GM12878 (cell line): Measurements from ENCODE around the gene WFDC6. TPM values are rescaled to one million over a fixed set of nuclear protein-coding genes. Genes with fewer than 3 reads are reported as not detected.

ENCODE experiments used
- ATAC-seq: fragments of 200-7000 bp; cut with Tn5 transposase; 3 replicates; pipeline ENCODE4 v1.9.1; 2020; ENCODE audit warnings: mild to moderate bottlenecking, moderate library complexity
- BruUV-seq: library from RNA; stranded (reverse); fragments of 400-500 nt; replicated peaks from 2 replicates; lab custom pipeline; 2021; lab: Mats Ljungman, UMichigan
- CTCF ChIA-PET: fragments of 300-600 bp; sonication (Branson Sonifier 250); formaldehyde crosslinking; extraction: SDS; loops from one replicate; lab custom pipeline; 2021; ENCODE audit warnings: inconsistent platforms; lab: Yijun Ruan, JAX
- POLR2A ChIA-PET: fragments of 350-600 bp; formaldehyde crosslinking; extraction: SDS; loops from one replicate; lab custom pipeline; 2021; ENCODE audit warnings: inconsistent platforms; lab: Charles Lee
- RAD21 ChIA-PET: fragments of 300-600 bp; sonication (Branson Sonifier 250); formaldehyde crosslinking; loops from one replicate; lab custom pipeline; 2023; ENCODE audit warnings: antibody characterized with exemption; ENCODE audit not compliant: unreplicated experiment; lab: Charles Lee
- SMC1A ChIA-PET: fragments of 300-600 bp; sonication (Branson Sonifier 250); formaldehyde crosslinking; loops from one replicate; lab custom pipeline; 2023; ENCODE audit not compliant: unreplicated experiment, uncharacterized antibody; lab: Charles Lee
- DNase-seq: peaks from one replicate; pipeline ENCODE4 v3.0.0-alpha.2; 2011; ENCODE audit warnings: low read depth, low spot score
- FAIRE-seq: peaks from 3 replicates; lab custom pipeline; 2011; peaks lifted over from hg19 to GRCh38; lab: Jason Lieb, UNC
- H2AFZ ChIP-seq: 2 replicates; pipeline ENCODE4 v1.6.0; 2011; ENCODE audit warnings: low read depth, low read length, control low read depth; ENCODE audit not compliant: control insufficient read depth
- H3K27ac ChIP-seq: 2 replicates; pipeline ENCODE4 v1.5.1; 2011; ENCODE audit warnings: control low read depth; ENCODE audit not compliant: control insufficient read depth, insufficient read depth
- H3K27me3 ChIP-seq, 2 experiments: replicated peaks in 1 of 2; 2 replicates each; pipeline versions ENCODE4 v1.6.0 to v1.6.1; 2011; ENCODE audit warnings: low read length in 1 of 2; ENCODE audit not compliant: control insufficient read depth in 2 of 2, insufficient read depth in 2 of 2
- H3K36me3 ChIP-seq, 2 experiments: 2 replicates each; pipeline ENCODE4 v1.5.1; 2011; ENCODE audit warnings: low read length in 1 of 2; ENCODE audit not compliant: control insufficient read depth in 2 of 2, insufficient read depth in 2 of 2
- H3K4me1 ChIP-seq: 2 replicates; pipeline ENCODE4 v1.6.1; 2011; ENCODE audit warnings: mild to moderate bottlenecking, low read length, moderate library complexity, mixed read lengths; ENCODE audit not compliant: control insufficient read depth, insufficient read depth
- H3K4me2 ChIP-seq: 2 replicates; pipeline ENCODE4 v1.6.0; 2011; ENCODE audit warnings: control low read depth; ENCODE audit not compliant: control insufficient read depth, insufficient read depth
- H3K4me3 ChIP-seq: fragments of 200-600 bp; sonication (generic); 2 replicates; pipeline ENCODE4 v1.5.1; 2016
- H3K79me2 ChIP-seq: 2 replicates; pipeline ENCODE4 v1.6.0; 2011; ENCODE audit warnings: low read length; ENCODE audit not compliant: control insufficient read depth, insufficient read depth
- H3K9ac ChIP-seq: 2 replicates; pipeline ENCODE4 v1.8.0; 2011; ENCODE audit warnings: low read length, control low read depth, mixed read lengths; ENCODE audit not compliant: control insufficient read depth, insufficient read depth
- H3K9me3 ChIP-seq: replicated peaks from 3 replicates; pipeline ENCODE4 v1.5.1; 2011; ENCODE audit warnings: mild to moderate bottlenecking, low read length; ENCODE audit not compliant: control insufficient read depth, insufficient read depth
- H4K20me1 ChIP-seq: 2 replicates; pipeline ENCODE4 v1.6.0; 2011; ENCODE audit not compliant: control insufficient read depth, insufficient read depth
- BHLHE40 ChIP-seq, 2 experiments: fragments of 450-650 bp in 1 of 2; IDR thresholded peaks; 2 replicates each; pipeline ENCODE4 v1.6.1; 2011 to 2017; ENCODE audit warnings: low read depth in 2 of 2, borderline replicate concordance in 1 of 2, improper control_type of control experiment in 1 of 2, low read length in 1 of 2, mild to moderate bottlenecking in 1 of 2
- CREM ChIP-seq: IDR thresholded peaks from 2 replicates; pipeline ENCODE4 v1.6.1; 2014; ENCODE audit warnings: antibody characterized with exemption, low read depth
- E2F8 ChIP-seq: fragments of 450-650 bp; IDR thresholded peaks from 2 replicates; pipeline ENCODE4 v1.6.1; 2018; ENCODE audit warnings: mild to moderate bottlenecking, low read depth, moderate library complexity; ENCODE audit not compliant: partially characterized antibody
- GABPA ChIP-seq: IDR thresholded peaks from 2 replicates; pipeline ENCODE4 v1.6.1; 2014; ENCODE audit warnings: antibody characterized with exemption, low read depth, mild to moderate bottlenecking, inconsistent platforms
- SMAD5 ChIP-seq: IDR thresholded peaks from 2 replicates; pipeline ENCODE4 v1.6.1; 2016; ENCODE audit warnings: antibody characterized with exemption, low read depth
- SPI1 ChIP-seq: IDR thresholded peaks from 2 replicates; pipeline ENCODE4 v1.6.1; 2011; ENCODE audit warnings: low read depth, mild to moderate bottlenecking, low read length, moderate library complexity, borderline replicate concordance; ENCODE audit not compliant: insufficient read depth
- STAT1 ChIP-seq: fragments of 450-650 bp; conservative IDR thresholded peaks from 2 replicates; pipeline ENCODE4 v1.6.1; 2014; ENCODE audit warnings: antibody characterized with exemption, mild to moderate bottlenecking
- TAF1 ChIP-seq: IDR thresholded peaks from 2 replicates; pipeline ENCODE4 v1.6.1; 2011; ENCODE audit warnings: mild to moderate bottlenecking, low read depth, low read length, borderline replicate concordance
- ZNF24 ChIP-seq: fragments of 450-650 bp; IDR thresholded peaks from 2 replicates; pipeline ENCODE4 v1.6.1; 2017; ENCODE audit warnings: antibody characterized with exemption, mild to moderate bottlenecking
- ZSCAN29 ChIP-seq: fragments of 450-650 bp; IDR thresholded peaks from 2 replicates; pipeline ENCODE4 v1.6.1; 2017; ENCODE audit warnings: mild to moderate bottlenecking, moderate library complexity
- WGBS: methylation state at CpG from one replicate; pipeline ENCODE4 v1.1.6; 2016; ENCODE audit warnings: low lambda C conversion rate; ENCODE audit not compliant: insufficient replicate concordance, insufficient coverage; ENCODE audit errors: missing lambda C conversion rate; 5-methylcytosine and 5-hydroxymethylcytosine counted together
- in situ Hi-C: fragments of 300-500 bp; cut with MboI; formaldehyde crosslinking; loops from 9 replicates; pipeline ENCODE4 v1.14.3; 2018; ENCODE audit warnings: mixed read lengths
- intact Hi-C: fragments of 100-400 bp; cut with micrococcal nuclease; formaldehyde crosslinking; loops from one replicate; pipeline ENCODE4 v1.14.2; 2022; ENCODE audit not compliant: unreplicated experiment
- polyA plus RNA-seq, 11 experiments: library from polyadenylated mRNA; depleted of rRNA in 4 of 11; unstranded in 6 of 11; stranded (reverse) in 5 of 11; fragments of >200 nt; fragmentation: Nextera tagmentation in 4 of 11; fragmentation: Illumina TruSeq in 1 of 11; extraction: Ambion mirVana in 4 of 11; extraction: Trizol in 1 of 11; gene quantifications; 1 replicate in 1 of 11; 2 replicates in 10 of 11; pipeline versions ENCODE4 v1.2.1 to v1.2.3, GENCODE V29; 2011 to 2016; ENCODE audit warnings: inconsistent platforms in 2 of 11, missing spikeins in 2 of 11, low read depth in 1 of 11
- total RNA-seq, 4 experiments: library from RNA; depleted of rRNA in 3 of 4; stranded (reverse); fragments of >200 nt in 3 of 4; fragmentation: Illumina TruSeq in 1 of 4; extraction: Trizol in 1 of 4; gene quantifications; 2 replicates each; pipeline versions ENCODE4 v1.2.1 to v1.2.3, GENCODE V29; 2013 to 2021

Gene WFDC6
- total and polyA plus RNA-seq, 10 of the 15 experiments (the other 5 are each of a cell fraction or from before 2014, with no cell fraction given): not detected

GRCh38 chr20:45578231-45578630, 38.9 kb upstream of the WFDC6 start:
- H3K9ac ChIP-seq: no peak overlapping the region
- RAD21 ChIA-PET: no interaction called here
- no peak overlapping the region for H3K27ac ChIP-seq
- ATAC-seq: no peak
- 0% methylated on average over 1 of the region's 1 CpG for WGBS
- no peaks in the 10 kb centered on the region for H3K79me2 ChIP-seq
- no peak overlapping the region for H2AFZ ChIP-seq
- FAIRE-seq: no peak
- BruUV-seq: no TSS peak
- DNase-seq: no peak
- TF ChIP-seq STAT1 (no peak), SMAD5 (no peak), GABPA (no peak), ZNF24 (no peak), SPI1 (no peak), BHLHE40 (IDR thresholded peaks at IDR 0.05; ENCODE audit: borderline replicate concordance in 1 of 2, low read depth in 2 of 2, low read length in 1 of 2) (no peak), TAF1 (no peak), ZSCAN29 (no peak), E2F8 (no peak), CREM (no peak)
- TF ChIP-seq, all 136 proteins: peak for 0
- CTCF ChIA-PET: no interaction called here
- no peaks in the 10 kb centered on the region for H3K9me3 ChIP-seq
- 0 out of 4 replicates have a peak, but pooled peaks cover 0 to 1% of the 10 kb centered on the region in 2 experiments for H3K27me3 ChIP-seq
- SMC1A ChIA-PET: no interaction called here
- H3K4me1 ChIP-seq: no peaks in the 10 kb centered on the region
- H3K4me2 ChIP-seq: no peak overlapping the region
- POLR2A ChIA-PET: no interaction called here
- in situ Hi-C loops (no loop called here), intact Hi-C loops (no loop called here)
- H4K20me1 ChIP-seq: no peaks in the 10 kb centered on the region
- H3K4me3 ChIP-seq: no peak overlapping the region
- no peaks in the 10 kb centered on the region for H3K36me3 ChIP-seq
